ENCODE data around the gene CNFN. TPM values are rescaled to one million over a fixed set of nuclear protein-coding genes. Genes with fewer than 3 reads are reported as not detected.
"Not testable (repeated sequence)": the region's sequence is repeated elsewhere in the genome, so short reads cannot be mapped to it uniquely, and the experiment has no call there.

Gene CNFN
- total RNA-seq, 2 experiments from 2014 or later: not detected

- H3K27ac Mint-ChIP-seq: no peak overlapping the region
Observed at GRCh38 chr19:42353341-42354015, 36.6 kb downstream of the CNFN start.

GRCh38 chr19:42352301-42353259, 37.5 kb downstream of the CNFN start:
- H3K27ac Mint-ChIP-seq: no peak overlapping the region
- H3K27me3 Mint-ChIP-seq: no peaks in the 10 kb centered on the region
- H3K4me1 Mint-ChIP-seq (ENCODE audit: low read depth): no peaks in the 10 kb centered on the region
- H3K9me3 Mint-ChIP-seq: no peaks in the 10 kb centered on the region
- peak; percentile 15 for DNase-seq
- H3K4me3 Mint-ChIP-seq: no peak overlapping the region
- peaks cover 2% of the 10 kb centered on the region for H3K36me3 Mint-ChIP-seq
- intact Hi-C loops (cut with micrococcal nuclease): no loop called here
- CTCF ChIA-PET: no interaction called here
- POLR2A ChIA-PET: no interaction called here

More at GRCh38 chr19:42353341-42354015, 36.6 kb downstream of the CNFN start:
- intact Hi-C loops (cut with micrococcal nuclease): no loop called here
- DNase-seq: no peak
- Mint-ChIP-seq H3K4me1 (ENCODE audit: low read depth) (no peaks in the 10 kb centered on the region), H3K27me3 (no peaks in the 10 kb centered on the region), H3K36me3 (peaks cover 2% of the 10 kb centered on the region), H3K9me3 (no peaks in the 10 kb centered on the region), H3K4me3 (no peak overlapping the region)
- POLR2A ChIA-PET: no interaction called here
- CTCF ChIA-PET: no interaction called here

GRCh38 chr19:42351079-42351735, 38.9 kb downstream of the CNFN start:
- CTCF ChIA-PET: no interaction called here
- Mint-ChIP-seq H3K27me3 (no peaks in the 10 kb centered on the region), H3K4me1 (ENCODE audit: low read depth) (no peaks in the 10 kb centered on the region), H3K36me3 (peaks cover 2% of the 10 kb centered on the region), H3K27ac (no peak overlapping the region), H3K9me3 (no peaks in the 10 kb centered on the region), H3K4me3 (no peak overlapping the region)
- intact Hi-C loops (cut with micrococcal nuclease): no loop called here
- DNase-seq: no peak
- POLR2A ChIA-PET: no interaction called here

GRCh38 chr19:42350417-42350816, 39.7 kb downstream of the CNFN start:
- no peak for DNase-seq
- CTCF ChIA-PET: no interaction called here
- intact Hi-C loops (cut with micrococcal nuclease): no loop called here
- POLR2A ChIA-PET: no interaction called here
- Mint-ChIP-seq H3K4me1 (ENCODE audit: low read depth) (no peaks in the 10 kb centered on the region), H3K9me3 (no peaks in the 10 kb centered on the region), H3K27ac (no peak overlapping the region), H3K27me3 (no peaks in the 10 kb centered on the region), H3K4me3 (no peak overlapping the region), H3K36me3 (peaks cover 2% of the 10 kb centered on the region)

- no peak overlapping the region for H3K27ac Mint-ChIP-seq
- H3K27me3 Mint-ChIP-seq: no peaks in the 10 kb centered on the region
- CTCF ChIA-PET: no interaction called here
Observed at GRCh38 chr19:42349378-42350107, 40.6 kb downstream of the CNFN start.

GRCh38 chr19:42348211-42348610, 41.9 kb downstream of the CNFN start:
- no peaks in the 10 kb centered on the region for H3K27me3 Mint-ChIP-seq
- POLR2A ChIA-PET: no interaction called here
- no peak for DNase-seq
- H3K27ac Mint-ChIP-seq: no peak overlapping the region
- CTCF ChIA-PET: no interaction called here
- H3K4me1 Mint-ChIP-seq (ENCODE audit: low read depth): no peaks in the 10 kb centered on the region
- no peaks in the 10 kb centered on the region for H3K9me3 Mint-ChIP-seq
- no peaks in the 10 kb centered on the region for H3K36me3 Mint-ChIP-seq
- intact Hi-C loops (cut with micrococcal nuclease): no loop called here
- H3K4me3 Mint-ChIP-seq: no peak overlapping the region

More at GRCh38 chr19:42349378-42350107, 40.6 kb downstream of the CNFN start:
- intact Hi-C loops (cut with micrococcal nuclease): no loop called here
- no peak for DNase-seq
- Mint-ChIP-seq H3K4me3 (no peak overlapping the region), H3K9me3 (no peaks in the 10 kb centered on the region), H3K36me3 (no peaks in the 10 kb centered on the region), H3K4me1 (ENCODE audit: low read depth) (no peaks in the 10 kb centered on the region)
- POLR2A ChIA-PET: no interaction called here

GRCh38 chr19:42345191-42345812, 44.8 kb downstream of the CNFN start:
- CTCF ChIA-PET: interaction anchor here (0.6 kb wide), 1 partner anchor 34 kb away, joined by 3 read pairs; no protein-coding TSS in a partner anchor
- Mint-ChIP-seq H3K36me3 (no peaks in the 10 kb centered on the region), H3K4me3 (no peak overlapping the region), H3K4me1 (ENCODE audit: low read depth) (no peaks in the 10 kb centered on the region), H3K27me3 (no peaks in the 10 kb centered on the region), H3K27ac (no peak overlapping the region), H3K9me3 (no peaks in the 10 kb centered on the region)
- intact Hi-C loops (cut with micrococcal nuclease): no loop called here
- POLR2A ChIA-PET: no interaction called here
- DNase-seq: no peak

GRCh38 chr19:42344336-42344893, 45.7 kb downstream of the CNFN start:
- no peaks in the 10 kb centered on the region for H3K27me3 Mint-ChIP-seq
- CTCF ChIA-PET: interaction anchor here (0.6 kb wide), 1 partner anchor 33 kb away, joined by 3 read pairs; no protein-coding TSS in a partner anchor
- intact Hi-C loops (cut with micrococcal nuclease): no loop called here
- H3K4me1 Mint-ChIP-seq (ENCODE audit: low read depth): no peaks in the 10 kb centered on the region
- H3K4me3 Mint-ChIP-seq: no peak overlapping the region
- peaks cover 2% of the 10 kb centered on the region for H3K36me3 Mint-ChIP-seq
- H3K9me3 Mint-ChIP-seq: no peaks in the 10 kb centered on the region
- POLR2A ChIA-PET: no interaction called here
- DNase-seq: no peak
- no peak overlapping the region for H3K27ac Mint-ChIP-seq

GRCh38 chr19:42343344-42344110, 46.6 kb downstream of the CNFN start:
- H3K9me3 Mint-ChIP-seq: no peaks in the 10 kb centered on the region
- no peak overlapping the region for H3K4me3 Mint-ChIP-seq
- ChIA-PET POLR2A (no interaction called here), CTCF (no interaction called here)
- intact Hi-C loops (cut with micrococcal nuclease): no loop called here
- H3K27ac Mint-ChIP-seq: no peak overlapping the region
- peaks cover 2% of the 10 kb centered on the region for H3K36me3 Mint-ChIP-seq
- DNase-seq: no peak
- H3K4me1 Mint-ChIP-seq (ENCODE audit: low read depth): no peaks in the 10 kb centered on the region
- no peaks in the 10 kb centered on the region for H3K27me3 Mint-ChIP-seq

GRCh38 chr19:42339922-42340321, 50.2 kb downstream of the CNFN start:
- H3K4me1 Mint-ChIP-seq (ENCODE audit: low read depth); H3K4me3 Mint-ChIP-seq; intact Hi-C loops (cut with micrococcal nuclease); H3K9me3 Mint-ChIP-seq; H3K27ac Mint-ChIP-seq; H3K36me3 Mint-ChIP-seq; POLR2A ChIA-PET; DNase-seq; H3K27me3 Mint-ChIP-seq: not testable (repeated sequence)
- CTCF ChIA-PET: interaction anchor here (0.6 kb wide), 2 partner anchors 41 to 114 kb away, joined by 3 to 5 read pairs; no protein-coding TSS in a partner anchor
